ENCODE data around the gene CIAPIN1.
"Not testable (repeated sequence)": the region's sequence is repeated elsewhere in the genome, so short reads cannot be mapped to it uniquely, and the experiment has no call there.

Gene CIAPIN1

DNA sequence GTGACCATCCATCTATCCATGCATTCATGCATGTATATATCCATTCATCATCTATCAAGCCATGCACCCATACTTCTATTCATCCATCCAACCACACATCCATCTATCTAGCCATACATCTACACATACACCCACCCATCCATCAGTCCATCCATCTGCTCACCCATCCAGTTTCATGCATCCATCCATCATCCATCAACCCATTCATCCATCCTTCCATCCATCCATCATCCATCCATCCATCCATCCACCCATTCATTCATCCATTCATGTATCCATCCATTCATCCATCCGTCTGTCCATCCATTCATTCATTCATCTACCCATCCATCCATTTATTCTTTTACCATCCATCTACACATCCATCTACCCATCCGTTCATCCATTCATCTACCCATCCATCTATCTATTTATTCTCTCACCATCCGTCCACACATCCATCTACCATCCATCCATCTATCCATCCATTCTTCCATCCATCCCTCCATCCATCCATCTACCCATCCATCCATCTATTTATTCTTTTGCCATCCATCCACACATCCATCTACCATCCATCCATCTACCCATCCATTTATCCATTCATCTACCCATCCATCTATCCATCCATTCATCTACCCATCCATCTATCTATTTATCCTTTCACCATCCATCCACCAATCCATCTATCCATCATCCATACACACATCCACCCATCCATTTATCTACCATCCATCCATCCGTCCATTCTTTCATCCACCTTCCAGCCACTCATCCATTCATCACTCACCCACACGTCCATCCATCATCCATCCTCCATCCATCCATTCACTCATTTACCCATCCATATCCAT lies 39.4 kb downstream of the CIAPIN1 start:
- DNase-seq (ENCODE audit: low read depth in 3 of 3, low spot score in 1 of 3): no peak

DNA sequence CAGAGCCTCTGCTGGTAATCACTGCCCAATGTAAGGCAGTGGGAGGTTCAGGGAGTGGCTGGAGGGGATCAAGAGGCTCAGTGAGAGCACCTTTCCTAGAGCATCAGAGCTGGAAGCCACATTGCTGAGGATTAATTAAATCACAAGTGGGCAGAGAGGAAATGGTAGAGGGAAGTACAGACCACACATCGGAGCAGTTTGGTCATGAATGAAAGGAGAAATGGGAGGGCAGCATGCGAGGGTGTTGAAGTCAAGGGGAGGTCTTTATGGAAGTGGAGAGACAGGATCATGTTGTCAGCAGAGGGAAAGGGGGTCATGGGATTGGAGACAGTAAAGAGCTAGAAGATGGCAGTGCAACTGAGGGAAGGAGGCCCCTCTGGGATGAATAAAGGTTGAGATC lies 40.3 kb downstream of the CIAPIN1 start:
- no peak for DNase-seq (ENCODE audit: low read depth in 3 of 3, low spot score in 1 of 3)

DNA sequence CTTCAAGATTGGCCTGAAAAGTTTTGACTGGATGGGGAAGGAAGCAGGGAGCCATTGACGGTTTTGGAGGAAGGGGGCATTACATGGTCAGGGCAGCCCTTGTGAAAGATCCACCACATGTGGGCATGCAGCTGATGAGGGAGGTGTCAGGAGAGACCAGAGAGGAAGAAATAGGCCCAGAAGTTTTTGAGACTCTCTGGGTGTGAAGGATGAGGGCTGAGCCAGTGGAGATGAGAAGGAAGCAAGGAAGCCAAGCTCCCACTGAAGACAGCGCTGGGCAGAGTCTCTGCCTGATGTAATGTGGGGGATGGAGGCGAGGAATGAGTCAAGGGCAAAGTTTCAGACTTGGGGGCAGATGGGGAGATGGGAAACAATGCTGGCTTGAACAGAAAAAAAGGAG lies 42.1 kb downstream of the CIAPIN1 start:
- no peak for DNase-seq (ENCODE audit: low read depth in 3 of 3, low spot score in 1 of 3)

DNA sequence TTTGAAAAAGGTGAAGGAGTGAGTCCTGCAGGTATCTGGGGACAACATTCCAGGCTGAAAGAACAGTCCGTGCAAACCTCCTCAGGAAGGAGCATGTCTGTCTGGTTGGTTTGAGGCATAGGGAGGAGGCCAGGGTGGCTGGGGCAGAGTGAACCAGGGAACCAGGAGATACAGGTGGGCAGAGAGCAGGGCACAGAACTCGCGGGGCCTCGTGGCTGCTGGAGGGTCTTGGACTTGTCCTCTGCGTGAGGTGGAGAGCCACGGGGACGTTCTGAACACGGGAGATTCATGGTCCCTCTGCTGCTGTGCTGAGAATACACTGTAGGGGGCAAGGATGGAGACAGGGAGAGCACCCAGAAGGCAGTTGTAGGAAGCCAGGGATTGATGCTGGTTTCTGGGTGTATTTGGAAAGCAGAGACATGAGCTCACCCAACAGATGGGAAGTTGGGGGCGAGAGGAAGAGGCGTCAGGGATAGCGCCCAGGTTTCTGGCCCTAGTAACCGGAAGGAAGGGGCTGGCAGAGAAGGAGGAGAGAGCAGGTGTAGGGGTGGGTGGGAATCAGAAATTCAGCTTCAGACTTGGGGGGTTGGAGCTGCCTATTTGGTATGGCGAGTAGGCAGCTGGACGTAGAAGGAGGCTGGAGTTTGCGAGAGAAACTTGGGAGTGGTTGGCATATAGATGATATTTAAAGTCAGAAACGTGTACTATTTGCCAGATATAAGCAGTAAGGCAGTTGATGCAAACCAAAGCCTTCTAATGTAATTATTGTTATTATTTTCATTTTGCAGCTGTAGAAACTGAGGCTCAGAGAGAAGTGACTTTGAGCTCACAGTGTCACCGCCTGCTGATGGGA lies 43.0 kb downstream of the CIAPIN1 start, which contains the start of gene CCL17:
Gene CCL17 (plus strand): TSS at position 803 of the 853 bp plus-strand sequence. CDS start 9,166 bp downstream, outside the sequence.
- no peak for DNase-seq (ENCODE audit: low read depth in 3 of 3, low spot score in 1 of 3)

DNA sequence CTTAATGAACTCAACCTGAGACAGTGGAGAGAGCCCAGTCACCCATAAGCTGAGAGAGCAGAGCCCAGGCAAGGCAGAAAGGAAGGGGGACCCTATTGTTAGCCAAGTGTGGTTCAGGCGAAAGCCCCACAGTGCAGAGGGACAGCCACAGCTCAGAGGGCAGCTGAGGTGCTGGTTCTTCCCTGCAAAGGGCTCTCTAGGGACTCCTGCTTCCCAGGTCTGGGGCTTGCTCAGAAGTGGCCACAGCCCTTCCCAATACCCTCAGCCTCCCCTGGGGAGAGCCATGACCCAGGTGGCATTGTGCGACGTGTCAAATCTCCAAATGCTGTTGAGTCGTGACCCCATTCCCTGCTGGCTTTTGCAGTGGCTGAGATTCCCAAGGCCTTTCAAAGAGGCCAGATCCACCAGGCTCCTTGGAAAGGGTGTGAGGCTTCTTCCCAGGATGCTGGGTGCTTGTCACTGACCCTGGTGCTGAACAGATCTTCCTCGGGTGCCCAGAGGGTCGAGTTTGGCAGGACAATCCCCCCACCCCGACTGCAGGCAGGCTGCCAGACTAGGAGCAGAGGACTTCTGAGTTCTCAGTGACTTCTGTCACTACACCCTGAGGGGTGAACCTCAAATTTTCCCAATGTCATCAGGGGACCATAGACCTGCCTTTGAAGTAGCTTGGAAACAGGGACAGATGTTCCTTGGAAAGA lies 45.1 kb downstream of the CIAPIN1 start:
- DNase-seq (ENCODE audit: low read depth in 3 of 3, low spot score in 1 of 3): no peak

DNA sequence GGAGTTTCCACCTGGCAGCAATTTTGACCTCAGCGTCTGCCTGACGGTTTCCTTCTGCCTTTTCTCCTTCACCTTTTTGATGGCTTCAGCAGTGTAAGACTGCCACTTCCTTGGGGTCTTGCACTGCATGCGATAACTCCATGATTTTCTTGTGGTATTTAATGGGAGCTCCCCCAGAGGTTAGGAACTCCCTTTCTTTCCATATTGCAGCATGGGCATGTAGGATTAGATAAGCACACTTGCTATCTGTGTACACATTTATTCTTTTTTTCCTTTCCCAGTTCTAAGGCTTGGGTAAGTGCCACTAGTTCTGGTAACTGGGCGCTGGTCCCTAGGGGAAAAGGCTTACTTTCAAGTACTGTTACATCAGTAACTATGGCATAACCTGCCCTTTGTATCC lies 49.7 kb downstream of the CIAPIN1 start:
- DNase-seq (ENCODE audit: low read depth in 3 of 3, low spot score in 1 of 3): not testable (repeated sequence)

DNA sequence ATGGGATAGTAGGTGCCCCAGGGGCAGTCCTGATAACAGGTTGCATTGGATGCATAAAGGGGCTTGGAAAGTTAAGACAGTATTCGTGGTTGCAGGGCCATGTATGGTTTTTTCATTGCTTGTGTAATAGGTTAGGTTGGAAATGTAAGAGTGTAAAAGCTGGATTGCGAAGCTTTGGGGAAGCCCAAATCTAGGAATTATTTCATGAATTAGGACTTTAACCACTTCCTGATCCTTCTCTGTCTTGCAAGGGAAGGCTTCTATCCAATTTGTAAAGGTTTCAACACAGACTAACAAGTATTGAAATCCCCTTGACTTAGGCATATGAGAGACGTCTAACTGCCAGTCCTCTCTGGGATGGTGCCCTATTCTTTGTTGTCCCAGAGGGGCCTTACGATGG lies 50.4 kb downstream of the CIAPIN1 start:
- no peak for DNase-seq (ENCODE audit: low read depth in 3 of 3, low spot score in 1 of 3)

DNA sequence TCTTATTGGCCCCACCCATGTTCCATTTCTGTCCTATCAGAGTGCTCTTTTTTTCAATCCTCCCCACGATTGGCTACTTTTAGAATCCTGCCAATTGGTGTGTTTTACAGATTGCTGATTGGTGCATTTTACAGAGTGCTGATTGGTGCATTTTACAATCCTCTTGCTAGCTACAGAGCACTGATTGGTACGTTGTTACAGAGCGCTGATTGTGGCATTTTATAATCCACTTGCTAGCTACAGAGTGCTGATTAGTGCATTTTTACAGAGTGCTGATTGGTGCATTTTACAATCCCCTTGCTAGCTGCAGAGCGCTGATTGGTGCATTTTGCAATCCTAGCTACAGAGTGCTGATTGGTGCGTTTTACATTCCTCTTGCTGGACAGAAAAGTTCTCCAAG lies 52.2 kb downstream of the CIAPIN1 start:
- DNase-seq (ENCODE audit: low read depth in 3 of 3, low spot score in 1 of 3): no peak

DNA sequence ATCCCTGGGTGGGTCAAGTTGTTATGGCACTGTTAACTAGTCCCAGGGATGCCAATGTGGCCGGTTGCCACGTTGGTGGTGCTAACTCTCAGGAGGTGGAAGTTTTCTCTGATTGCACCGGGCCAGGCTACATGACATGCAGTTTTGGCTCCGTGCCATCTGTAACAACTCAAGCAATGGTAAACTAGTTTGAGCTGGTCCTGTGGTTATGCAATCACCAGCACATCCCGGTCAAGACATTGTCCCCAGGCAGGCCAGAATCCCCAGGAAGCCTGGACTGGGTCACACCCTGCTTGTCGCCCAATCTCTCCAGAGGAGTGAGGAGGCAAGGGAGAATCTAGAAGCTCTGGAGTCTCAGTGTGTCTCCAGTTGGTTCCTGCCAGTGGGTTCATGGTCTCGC lies 52.7 kb downstream of the CIAPIN1 start:
- DNase-seq (ENCODE audit: low read depth in 3 of 3, low spot score in 1 of 3): no peak

DNA sequence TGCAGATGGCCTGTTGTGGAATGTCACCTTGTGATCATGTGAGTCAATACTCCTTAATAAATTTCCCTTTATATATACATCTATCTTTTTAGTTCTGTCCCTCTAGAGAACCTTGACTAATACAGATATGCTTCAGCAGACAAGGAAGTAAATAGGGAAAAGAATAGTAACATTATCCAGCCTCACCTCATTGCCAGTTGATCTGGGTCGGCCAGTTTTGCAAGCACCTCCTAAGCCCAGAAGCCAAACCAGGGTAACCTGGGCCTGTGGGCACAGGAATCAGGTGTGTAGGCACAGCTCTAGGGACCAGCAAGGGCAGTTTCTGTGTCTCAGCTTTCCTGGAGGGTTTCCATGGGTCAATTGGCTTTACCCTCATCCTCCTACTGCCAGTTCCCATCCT lies 54.5 kb downstream of the CIAPIN1 start:
- no peak for DNase-seq (ENCODE audit: low read depth in 3 of 3, low spot score in 1 of 3)

DNA sequence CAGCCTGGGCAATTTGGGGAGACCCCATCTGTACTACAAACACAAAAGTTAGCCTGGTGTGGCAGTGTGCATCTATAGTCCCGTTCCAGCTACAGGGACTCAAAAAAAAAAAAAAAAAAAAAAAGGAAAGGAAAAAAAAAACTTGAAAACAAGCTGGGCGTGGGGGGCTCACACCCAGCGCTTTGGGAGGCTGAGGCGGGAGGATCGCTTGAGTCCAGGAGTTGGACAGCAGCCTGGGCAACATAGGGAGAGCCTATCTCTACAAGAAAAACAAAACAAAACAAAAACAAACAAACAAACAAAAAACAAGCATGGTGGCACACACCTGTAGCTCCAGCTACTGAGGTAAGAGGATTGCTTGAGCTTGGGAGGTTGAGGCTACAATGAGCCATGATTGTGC lies 55.5 kb downstream of the CIAPIN1 start:
- DNase-seq (ENCODE audit: low read depth in 3 of 3, low spot score in 1 of 3): no peak

DNA sequence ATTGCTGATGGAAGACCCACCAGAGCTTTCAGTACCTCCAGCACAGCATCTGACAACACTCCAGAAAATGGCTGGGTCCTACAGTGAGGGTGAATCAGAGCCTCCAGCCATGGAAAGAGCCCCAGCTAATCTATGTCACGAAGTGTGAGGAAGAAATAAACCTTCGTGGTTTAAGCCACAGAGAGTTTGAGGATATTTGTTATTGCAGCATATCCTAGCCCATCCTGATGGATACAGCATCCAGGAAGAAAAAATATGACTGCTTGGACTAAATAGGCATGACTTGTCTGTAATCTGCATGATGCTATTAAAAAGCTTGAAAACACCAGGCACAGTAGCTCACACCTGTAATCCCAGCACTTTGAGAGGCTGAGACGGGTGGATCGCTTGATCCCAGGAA lies 55.9 kb downstream of the CIAPIN1 start:
- DNase-seq (ENCODE audit: low read depth in 3 of 3, low spot score in 1 of 3): no peak

DNA sequence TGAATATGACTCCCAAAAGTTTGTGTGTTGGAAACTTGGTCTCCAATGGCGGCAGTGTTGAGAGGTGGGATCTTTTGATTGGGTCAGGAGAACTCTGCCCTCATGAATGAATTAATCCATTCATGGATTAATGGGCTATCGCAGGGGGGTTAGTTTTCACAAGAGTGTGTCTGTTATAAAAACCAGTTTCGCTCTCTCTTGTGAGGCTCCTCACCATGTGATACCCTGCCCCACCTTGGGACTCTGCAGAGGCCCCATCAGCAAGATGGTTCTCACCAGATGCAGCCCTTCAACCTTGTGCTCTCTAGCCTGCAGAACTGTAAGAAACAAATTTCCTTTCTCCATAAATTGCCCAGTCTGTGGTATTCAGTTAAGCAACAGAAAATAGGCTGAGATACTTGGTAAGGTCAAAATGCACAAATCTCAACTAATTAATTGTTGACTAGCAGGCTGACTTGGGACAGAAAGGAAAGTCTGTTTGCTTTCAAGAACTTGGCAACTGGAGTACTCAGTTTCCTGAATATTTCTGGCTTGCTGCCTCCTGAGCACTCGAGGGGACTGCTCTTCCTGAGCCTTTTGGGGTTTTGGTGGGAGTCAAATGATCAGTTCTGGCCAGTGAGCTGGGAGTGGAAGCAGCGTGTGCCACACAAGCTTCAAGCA lies 56.4 kb downstream of the CIAPIN1 start:
- no peak for DNase-seq (ENCODE audit: low read depth in 3 of 3, low spot score in 1 of 3)

DNA sequence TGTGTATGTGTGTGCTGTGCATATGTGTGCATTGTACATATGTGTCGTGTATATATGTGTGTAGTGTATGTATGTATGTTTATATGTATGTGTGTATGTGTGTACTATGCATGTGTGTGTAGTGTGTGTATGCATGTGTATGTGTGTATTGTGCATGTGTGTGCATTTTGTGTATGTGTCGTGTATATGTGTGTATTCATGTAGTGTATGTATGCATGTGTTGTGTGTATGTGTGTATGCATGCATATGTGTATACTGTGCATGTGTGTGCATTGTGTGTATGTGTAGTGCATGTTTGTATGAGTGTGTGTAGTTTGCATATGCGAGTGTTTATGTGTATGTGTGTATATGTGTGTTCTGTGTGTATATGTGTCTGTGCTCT lies 58.1 kb downstream of the CIAPIN1 start:
- no peak for DNase-seq (ENCODE audit: low read depth in 3 of 3, low spot score in 1 of 3)

DNA sequence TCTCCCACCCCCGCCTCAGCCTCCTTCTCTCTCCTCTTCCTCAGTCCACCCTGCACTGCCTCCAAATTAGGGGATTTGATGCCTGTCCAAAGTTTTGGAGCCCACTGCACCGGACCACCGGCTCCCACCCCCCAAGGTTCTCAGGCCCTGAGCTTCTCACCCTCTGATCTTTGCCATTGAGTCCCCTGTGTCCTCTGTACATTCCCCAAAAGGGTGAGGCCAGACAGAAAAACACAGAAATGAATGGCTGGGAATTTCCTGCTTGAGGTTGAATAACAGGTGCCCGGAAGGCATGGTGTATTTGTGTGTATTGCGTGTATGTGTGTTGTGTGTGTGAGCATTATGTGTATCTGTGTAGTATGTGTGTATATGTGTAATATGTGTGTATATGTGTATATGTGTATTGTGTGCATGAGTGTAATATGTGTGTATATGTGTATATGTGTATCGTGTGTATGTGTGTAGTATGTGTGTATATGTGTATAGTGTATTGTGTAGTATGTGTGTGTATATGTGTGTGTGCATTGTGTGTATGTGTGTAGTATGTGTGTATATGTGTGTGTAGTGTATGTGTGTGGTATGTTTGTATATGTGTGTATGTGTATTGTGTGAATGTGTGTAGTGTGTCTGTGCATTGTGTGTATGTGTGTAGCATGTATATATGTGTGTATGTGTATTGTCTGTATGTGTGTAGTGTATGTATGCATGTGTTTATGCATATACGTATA lies 58.7 kb downstream of the CIAPIN1 start:
- no peak for DNase-seq (ENCODE audit: low read depth in 3 of 3, low spot score in 1 of 3)

DNA sequence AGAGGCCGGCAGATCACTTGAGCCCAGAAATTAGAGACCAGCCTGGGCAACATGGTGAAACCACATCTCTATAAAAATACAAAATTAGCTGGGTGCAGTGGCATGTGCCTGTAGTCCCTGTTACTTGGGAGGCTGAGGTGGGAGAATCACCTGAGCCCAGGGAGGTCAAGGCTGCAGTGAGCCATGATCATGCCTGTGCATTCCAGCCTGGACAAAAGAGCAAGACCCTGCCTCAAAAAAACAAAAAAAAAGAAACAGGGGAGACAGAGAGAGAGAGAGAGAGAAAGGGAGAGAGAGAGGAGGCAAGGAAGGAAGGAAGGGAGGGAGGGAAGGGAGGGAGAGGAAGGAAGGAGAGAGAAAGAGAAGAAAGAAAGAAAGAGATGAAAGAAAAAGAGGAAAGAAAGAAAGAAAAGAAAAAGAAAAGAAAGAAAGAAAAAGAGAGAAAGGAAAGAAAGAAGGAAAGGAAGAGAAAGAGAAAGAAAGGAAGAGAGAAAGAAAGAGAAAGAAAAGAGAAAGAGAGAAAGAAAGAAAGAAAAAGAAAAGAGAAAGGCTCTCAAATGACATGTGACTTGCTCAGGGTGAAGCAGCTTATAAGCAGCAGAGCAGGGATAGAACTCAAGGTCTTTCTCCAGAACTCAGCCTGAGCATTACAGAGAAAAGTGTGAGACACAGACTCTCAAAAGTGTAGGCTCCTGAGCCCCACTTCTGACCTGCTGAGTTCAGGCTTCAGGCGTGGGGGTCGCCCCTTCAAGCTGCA lies 59.4 kb downstream of the CIAPIN1 start:
- no peak for DNase-seq (ENCODE audit: low read depth in 3 of 3, low spot score in 1 of 3)

DNA sequence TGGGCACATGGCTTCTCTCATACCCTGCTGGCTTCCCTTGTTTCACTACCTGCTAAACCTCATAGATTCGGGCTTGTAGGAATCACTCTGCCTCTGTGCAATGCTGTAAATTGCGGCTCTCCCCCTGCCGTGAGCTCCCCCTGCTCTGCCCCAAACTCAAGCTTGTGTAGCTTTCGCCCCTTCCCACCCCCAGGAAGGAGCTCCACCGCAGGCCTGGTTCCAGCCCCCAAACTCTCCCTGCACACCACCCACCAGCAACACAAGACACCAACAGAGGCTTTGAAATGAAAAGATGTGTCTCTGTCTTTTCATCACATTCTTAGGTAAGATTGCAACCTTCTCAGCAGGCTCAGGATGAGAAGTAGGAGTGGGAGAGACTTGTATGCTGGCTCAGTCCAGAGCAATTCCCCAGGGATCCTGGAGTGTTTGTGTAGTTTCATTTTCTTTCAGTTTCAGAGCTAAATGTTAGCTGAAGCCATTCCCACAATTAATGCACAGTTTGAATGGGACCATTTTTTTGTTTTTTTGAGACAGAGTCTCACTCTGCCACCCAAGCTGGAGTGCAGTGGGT lies 60.7 kb downstream of the CIAPIN1 start:
- DNase-seq (ENCODE audit: low read depth in 3 of 3, low spot score in 1 of 3): no peak

DNA sequence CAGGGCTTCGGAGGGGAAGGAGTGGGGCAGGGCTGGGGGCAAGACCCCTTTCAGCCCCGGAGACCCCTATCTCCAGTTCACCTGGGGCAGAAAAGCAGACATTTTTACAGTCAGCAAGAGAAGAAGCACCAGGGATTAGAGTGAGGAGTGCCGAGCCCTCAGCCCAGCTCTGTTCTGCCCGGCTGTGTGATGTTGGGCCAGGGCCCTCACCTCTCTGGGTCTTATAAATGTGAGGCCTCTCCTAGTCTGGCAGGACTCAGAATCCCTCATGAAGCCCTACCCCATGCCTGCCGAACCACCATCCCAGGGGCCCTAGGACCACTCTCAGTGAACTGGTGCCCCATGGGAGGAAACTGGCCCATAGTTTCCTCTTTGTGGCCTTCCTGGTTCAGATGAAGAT lies 62.1 kb downstream of the CIAPIN1 start:
- DNase-seq (ENCODE audit: low read depth in 3 of 3, low spot score in 1 of 3): no peak

DNA sequence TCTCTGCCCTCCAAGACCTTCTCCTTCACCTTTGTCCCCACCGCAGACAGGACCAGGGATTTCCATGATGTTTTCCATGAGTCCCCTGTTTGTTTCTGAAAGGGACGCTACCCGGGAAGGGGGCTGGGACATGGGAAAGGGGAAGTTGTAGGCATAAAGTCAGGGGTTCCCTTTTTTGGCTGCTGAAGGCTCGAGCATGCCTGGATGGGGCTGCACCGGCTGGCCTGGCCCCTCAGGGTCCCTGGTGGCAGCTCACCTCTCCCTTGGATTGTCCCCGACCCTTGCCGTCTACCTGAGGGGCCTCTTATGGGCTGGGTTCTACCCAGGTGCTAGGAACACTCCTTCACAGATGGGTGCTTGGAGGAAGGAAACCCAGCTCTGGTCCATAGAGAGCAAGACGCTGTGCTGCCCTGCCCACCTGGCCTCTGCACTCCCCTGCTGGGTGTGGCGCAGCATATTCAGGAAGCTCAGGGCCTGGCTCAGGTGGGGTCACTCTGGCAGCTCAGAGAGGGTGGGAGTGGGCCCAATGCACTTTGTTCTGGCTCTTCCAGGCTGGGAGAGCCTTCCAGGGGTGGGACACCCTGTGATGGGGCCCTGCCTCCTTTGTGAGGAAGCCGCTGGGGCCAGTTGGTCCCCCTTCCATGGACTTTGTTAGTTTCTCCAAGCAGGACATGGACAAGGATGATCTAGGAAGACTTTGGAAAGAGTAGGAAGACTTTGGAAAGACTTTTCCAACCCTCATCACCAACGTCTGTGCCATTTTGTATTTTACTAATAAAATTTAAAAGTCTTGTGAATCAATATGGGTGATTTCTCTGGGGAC lies 62.7 kb downstream of the CIAPIN1 start:
- no peak for DNase-seq (ENCODE audit: low read depth in 3 of 3, low spot score in 1 of 3)
